Activated CD4-positive, alpha-beta T cell treated with anti-CD3 and anti-CD28 coated beads, Interleukin-2, Interleukin-6, amounts not matched to agents 100 ng/mL and 50 ng/mL, durations not matched to agents 16 hours and 8 hours (primary cell): Measurements from ENCODE around the gene IL31RA.

Source experiments
- DNase-seq: peaks from one replicate; pipeline ENCODE4 v3.0.0-alpha.2; 2020

Gene IL31RA

GRCh38 chr5:55904152-55904551 is 53.0 kb downstream of the IL31RA start:
- no peak for DNase-seq

- no peak for DNase-seq
Measured at GRCh38 chr5:55905251-55905650, 54.1 kb downstream of the IL31RA start.

GRCh38 chr5:55907927-55908326 is 56.8 kb downstream of the IL31RA start:
- DNase-seq, result no peak

- no peak for DNase-seq
Measured at GRCh38 chr5:55908804-55909203, 57.6 kb downstream of the IL31RA start.

GRCh38 chr5:55911784-55912653 is 60.9 kb downstream of the IL31RA start:
- no peak for DNase-seq

- DNase-seq, result no peak
Measured at GRCh38 chr5:55913466-55914413, 62.6 kb downstream of the IL31RA start.

- DNase-seq, result no peak
Measured at GRCh38 chr5:55914971-55915370, 63.8 kb downstream of the IL31RA start.

- no peak for DNase-seq
Measured at GRCh38 chr5:55915783-55916182, 64.6 kb downstream of the IL31RA start.

- DNase-seq, result no peak
Measured at GRCh38 chr5:55916986-55917385, 65.8 kb downstream of the IL31RA start.

GRCh38 chr5:55917402-55918086 is 66.4 kb downstream of the IL31RA start:
- DNase-seq, result no peak

- no peak for DNase-seq
Measured at GRCh38 chr5:55918087-55919035, 67.2 kb downstream of the IL31RA start.

GRCh38 chr5:55919625-55920024 is 68.5 kb downstream of the IL31RA start:
- no peak for DNase-seq

- no peak for DNase-seq
Measured at GRCh38 chr5:55920784-55921183, 69.6 kb downstream of the IL31RA start.

GRCh38 chr5:55921617-55922016 is 70.5 kb downstream of the IL31RA start:
- no peak for DNase-seq

- peak; percentile 29 for DNase-seq
Measured at GRCh38 chr5:55923177-55923771, 72.1 kb downstream of the IL31RA start.

GRCh38 chr5:55923865-55924500 is 72.8 kb downstream of the IL31RA start:
- no peak for DNase-seq

GRCh38 chr5:55924744-55925143 is 73.6 kb downstream of the IL31RA start:
- no peak for DNase-seq

- DNase-seq, result no peak
Measured at GRCh38 chr5:55925181-55925580, 74.0 kb downstream of the IL31RA start.

- no peak for DNase-seq
Measured at GRCh38 chr5:55925712-55926111, 74.6 kb downstream of the IL31RA start.

GRCh38 chr5:55926476-55926875 is 75.3 kb downstream of the IL31RA start:
- DNase-seq, result no peak
